Kidney epithelial cell (primary cell): ENCODE results near the gene LARP7. TPM values are rescaled to one million over a fixed set of nuclear protein-coding genes. Genes with fewer than 3 reads are reported as not detected.
"Not testable (repeated sequence)": the region's sequence is repeated elsewhere in the genome, so short reads cannot be mapped to it uniquely, and the experiment has no call there.

ENCODE experiments used
- DNase-seq: peaks from one replicate; pipeline ENCODE4 v3.0.0-alpha.2; 2010; ENCODE audit warnings: low read depth
- H3K27me3 ChIP-seq: 2 replicates; pipeline ENCODE4 v1.6.0; 2011; ENCODE audit warnings: low read length; ENCODE audit not compliant: control insufficient read depth, insufficient read depth
- H3K36me3 ChIP-seq: 2 replicates; pipeline ENCODE4 v1.5.1; 2011; ENCODE audit warnings: low read length; ENCODE audit not compliant: control insufficient read depth, insufficient read depth
- H3K4me3 ChIP-seq: 2 replicates; pipeline ENCODE4 v1.5.1; 2011; ENCODE audit warnings: low read depth, mild to moderate bottlenecking, control low read depth, low read length
- total RNA-seq: library from RNA; depleted of rRNA; stranded (reverse); fragments of >200 nt; gene quantifications from 2 replicates; pipeline ENCODE4 v1.2.3, GENCODE V29; 2015
- TF ChIP-seq, protein P1 (sequence below): IDR thresholded peaks from 2 replicates; pipeline ENCODE4 v1.5.1; 2011; ENCODE audit warnings: mild to moderate bottlenecking, moderate library complexity, low read length, control low read depth, inconsistent platforms; ENCODE audit not compliant: insufficient read depth, poor library complexity, severe bottlenecking

The LARP7 gene
- total RNA-seq, 1 donor from 2014 or later = 44.4 TPM

DNA sequence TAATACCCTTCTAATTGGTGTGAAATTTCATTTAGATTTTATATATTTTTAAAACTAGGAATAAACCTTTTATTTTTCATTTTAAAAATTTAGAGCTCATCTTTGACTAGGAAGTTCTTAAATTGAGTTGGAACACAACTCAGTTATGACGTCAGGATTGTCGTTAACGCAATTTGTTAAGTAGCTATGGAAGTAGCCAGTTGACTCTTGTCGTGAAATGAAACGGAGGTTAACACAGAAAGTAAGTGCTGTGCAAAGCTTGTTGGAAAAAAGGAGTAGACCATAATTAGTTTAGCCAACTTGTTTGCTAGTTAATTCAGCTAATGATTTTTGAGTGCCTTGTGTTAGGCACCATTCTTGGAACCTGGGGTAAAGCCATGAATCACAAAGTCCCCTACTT, 18.3 kb downstream of the LARP7 start:
- no peak for DNase-seq

DNA sequence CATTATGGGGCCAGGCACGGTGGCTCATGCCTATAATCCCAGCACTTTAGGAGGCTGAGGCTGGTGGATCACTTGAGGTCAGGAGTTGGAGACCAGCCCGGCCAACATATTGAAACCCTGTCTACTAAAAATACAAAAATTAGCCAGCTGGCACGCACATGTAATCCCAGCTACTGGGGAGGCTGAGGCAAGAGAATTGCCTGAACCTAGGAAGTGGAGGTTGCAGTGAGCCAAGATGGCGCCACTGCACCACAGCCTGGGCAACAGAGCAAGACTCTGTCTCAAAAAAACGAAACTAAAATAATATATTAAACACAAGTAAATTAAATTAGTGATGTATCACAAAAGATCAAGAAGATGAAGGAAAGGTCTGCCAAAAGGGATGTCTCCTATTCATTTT, 19.2 kb downstream of the LARP7 start:
- not testable (repeated sequence) for H3K27me3 ChIP-seq, DNase-seq, H3K4me3 ChIP-seq, H3K36me3 ChIP-seq

More for the DNA sequence above, 18.3 kb downstream of the LARP7 start:
- no peaks in the 10 kb centered on the region for H3K27me3 ChIP-seq
- H3K36me3 ChIP-seq = no peaks in the 10 kb centered on the region
- TF ChIP-seq, protein P1, sequence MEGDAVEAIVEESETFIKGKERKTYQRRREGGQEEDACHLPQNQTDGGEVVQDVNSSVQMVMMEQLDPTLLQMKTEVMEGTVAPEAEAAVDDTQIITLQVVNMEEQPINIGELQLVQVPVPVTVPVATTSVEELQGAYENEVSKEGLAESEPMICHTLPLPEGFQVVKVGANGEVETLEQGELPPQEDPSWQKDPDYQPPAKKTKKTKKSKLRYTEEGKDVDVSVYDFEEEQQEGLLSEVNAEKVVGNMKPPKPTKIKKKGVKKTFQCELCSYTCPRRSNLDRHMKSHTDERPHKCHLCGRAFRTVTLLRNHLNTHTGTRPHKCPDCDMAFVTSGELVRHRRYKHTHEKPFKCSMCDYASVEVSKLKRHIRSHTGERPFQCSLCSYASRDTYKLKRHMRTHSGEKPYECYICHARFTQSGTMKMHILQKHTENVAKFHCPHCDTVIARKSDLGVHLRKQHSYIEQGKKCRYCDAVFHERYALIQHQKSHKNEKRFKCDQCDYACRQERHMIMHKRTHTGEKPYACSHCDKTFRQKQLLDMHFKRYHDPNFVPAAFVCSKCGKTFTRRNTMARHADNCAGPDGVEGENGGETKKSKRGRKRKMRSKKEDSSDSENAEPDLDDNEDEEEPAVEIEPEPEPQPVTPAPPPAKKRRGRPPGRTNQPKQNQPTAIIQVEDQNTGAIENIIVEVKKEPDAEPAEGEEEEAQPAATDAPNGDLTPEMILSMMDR = no peak
- H3K4me3 ChIP-seq = no peak overlapping the region

DNA sequence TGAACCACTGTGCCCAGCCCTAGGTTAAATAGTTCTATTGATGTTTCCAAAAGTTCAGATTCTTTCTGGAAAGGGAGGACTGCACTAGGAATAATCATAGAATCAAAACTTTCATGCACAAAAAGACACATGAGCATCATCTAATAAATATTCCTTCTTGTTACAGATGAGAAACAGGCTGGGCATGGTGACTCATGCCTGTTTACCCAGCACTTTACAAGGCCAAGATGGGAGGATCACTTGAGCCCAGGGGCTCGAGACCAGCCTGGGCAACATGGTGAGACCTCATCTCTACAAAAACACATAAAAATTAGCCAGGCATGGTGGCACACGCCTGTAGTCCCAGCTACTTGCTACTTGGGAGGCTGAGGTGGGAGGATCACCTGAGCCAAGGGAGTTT, 27.7 kb downstream of the LARP7 start:
- no peak for DNase-seq
- Histone ChIP-seq H3K36me3 (no peaks in the 10 kb centered on the region), H3K27me3 (no peaks in the 10 kb centered on the region), H3K4me3 (no peak overlapping the region)
- TF ChIP-seq, protein P1 = no peak

DNA sequence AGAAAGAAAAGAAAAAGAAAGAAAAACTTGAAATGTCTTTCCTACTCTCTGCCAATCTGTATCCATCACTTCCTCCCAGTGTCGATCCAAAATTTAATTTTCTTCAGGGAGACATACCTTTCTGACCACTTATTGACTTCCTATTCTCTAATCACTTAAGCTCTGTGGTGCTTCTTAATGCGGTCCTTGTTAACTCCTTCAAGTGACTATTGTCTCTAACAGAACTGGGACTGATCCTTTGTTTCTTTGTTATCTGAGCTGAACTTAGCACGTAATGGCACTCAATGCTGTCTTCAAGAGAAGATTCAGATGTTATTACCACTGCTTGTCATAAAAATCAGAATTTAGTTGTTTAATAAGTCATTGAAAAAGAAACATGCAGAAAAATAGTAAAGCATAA, 31.2 kb downstream of the LARP7 start:
- DNase-seq = no peak
- H3K27me3 ChIP-seq = no peaks in the 10 kb centered on the region

DNA sequence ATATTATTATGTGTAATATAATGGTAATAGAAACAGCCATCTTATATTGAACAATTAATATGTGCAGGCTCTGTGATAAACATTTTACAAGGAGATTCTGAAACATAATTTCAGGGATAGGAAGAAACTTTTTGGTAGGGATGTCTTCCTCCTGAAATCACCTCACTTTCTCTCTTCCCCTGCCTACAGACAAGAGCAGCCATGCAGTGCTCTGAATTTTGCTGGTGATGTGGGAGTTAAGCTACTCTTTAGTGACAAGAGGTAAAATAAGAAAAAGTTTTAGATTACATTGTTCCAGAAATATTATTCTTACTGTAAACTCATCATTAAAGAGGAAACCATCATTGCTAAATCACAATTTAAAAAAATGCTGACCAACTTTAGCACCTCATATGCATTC, 36.1 kb downstream of the LARP7 start:
- H3K27me3 ChIP-seq = no peaks in the 10 kb centered on the region
- TF ChIP-seq, protein P1 = no peak
- H3K4me3 ChIP-seq = no peak overlapping the region
- no peak for DNase-seq
- H3K36me3 ChIP-seq = no peaks in the 10 kb centered on the region

More for the DNA sequence above, 31.2 kb downstream of the LARP7 start:
- no peak overlapping the region for H3K4me3 ChIP-seq
- TF ChIP-seq, protein P1 = no peak
- H3K36me3 ChIP-seq = no peaks in the 10 kb centered on the region

DNA sequence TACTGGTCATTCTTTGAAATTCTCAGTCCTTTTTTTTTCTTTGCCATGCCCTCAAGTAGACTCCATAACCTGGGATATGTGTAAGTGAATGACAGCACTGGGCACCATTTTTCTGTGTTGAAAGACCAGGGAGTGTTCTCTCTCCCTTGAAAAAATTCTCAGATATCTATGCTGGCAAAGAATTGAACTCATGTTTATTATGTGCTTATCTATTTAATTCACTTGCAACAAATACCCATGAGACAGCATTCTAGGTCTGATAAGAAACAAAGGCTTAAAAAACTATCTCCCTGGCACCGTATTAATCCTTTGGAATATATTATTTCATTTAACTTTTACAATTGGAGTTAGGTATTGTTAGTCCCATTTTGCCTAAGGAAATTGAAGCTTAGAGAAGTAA, 36.7 kb downstream of the LARP7 start:
- Histone ChIP-seq H3K36me3 (no peaks in the 10 kb centered on the region), H3K27me3 (no peaks in the 10 kb centered on the region), H3K4me3 (no peak overlapping the region)
- TF ChIP-seq, protein P1 = no peak
- DNase-seq = no peak
